Trophoblast cell (in vitro differentiated cells and primary cell): Measurements from ENCODE around the gene NVL.
A peak's percentile ranks its signal among the peaks of the same experiment; 100 is the strongest.
"Not testable (repeated sequence)": the region's sequence is repeated elsewhere in the genome, so short reads cannot be mapped to it uniquely, and the experiment has no call there.

Source experiments
- DNase-seq, 2 donors: peaks; one replicate each; pipeline ENCODE4 v3.0.0-alpha.2; 2016
- H2AFZ ChIP-seq: 2 replicates; pipeline ENCODE4 v1.6.1; 2013; ENCODE audit warnings: low read length, moderate library complexity, mild to moderate bottlenecking; ENCODE audit not compliant: insufficient read depth, poor library complexity
- H2AK5ac ChIP-seq: 2 replicates; pipeline ENCODE4 v1.6.1; 2013; ENCODE audit warnings: mild to moderate bottlenecking, low read length
- H2BK120ac ChIP-seq: 2 replicates; pipeline ENCODE4 v1.6.1; 2013; ENCODE audit warnings: low read length, mild to moderate bottlenecking, moderate library complexity; ENCODE audit not compliant: insufficient read depth, poor library complexity
- H2BK12ac ChIP-seq: 2 replicates; pipeline ENCODE4 v1.6.1; 2013; ENCODE audit warnings: mild to moderate bottlenecking, low read length, moderate library complexity
- H2BK5ac ChIP-seq: 2 replicates; pipeline ENCODE4 v1.6.1; 2013; ENCODE audit warnings: low read length, low read depth, moderate library complexity, mild to moderate bottlenecking; ENCODE audit not compliant: poor library complexity
- H3K14ac ChIP-seq: 2 replicates; pipeline ENCODE4 v1.6.1; 2013; ENCODE audit warnings: mild to moderate bottlenecking, low read length
- H3K18ac ChIP-seq: 2 replicates; pipeline ENCODE4 v1.6.1; 2013; ENCODE audit warnings: mild to moderate bottlenecking, low read length
- H3K23ac ChIP-seq: 2 replicates; pipeline ENCODE4 v1.6.1; 2013; ENCODE audit warnings: low read length
- H3K27ac ChIP-seq: 2 replicates; pipeline ENCODE4 v1.5.1; 2013; ENCODE audit warnings: low read depth, mild to moderate bottlenecking, inconsistent platforms, low read length, moderate library complexity
- H3K27me3 ChIP-seq: 2 replicates; pipeline ENCODE4 v1.6.1; 2013; ENCODE audit warnings: inconsistent platforms, mild to moderate bottlenecking, low read length, moderate library complexity; ENCODE audit not compliant: insufficient read depth
- H3K36me3 ChIP-seq, 2 experiments: 1 replicate in 1 of 2; 2 replicates in 1 of 2; pipeline ENCODE4 v1.6.1; 2013; ENCODE audit warnings: low read length in 2 of 2, mild to moderate bottlenecking in 2 of 2, moderate library complexity in 1 of 2; ENCODE audit not compliant: insufficient read depth in 2 of 2, control insufficient read depth in 1 of 2
- H3K4ac ChIP-seq: 2 replicates; pipeline ENCODE4 v1.6.1; 2013; ENCODE audit warnings: low read depth, mild to moderate bottlenecking, low read length, moderate library complexity
- H3K4me1 ChIP-seq, 2 experiments: 1 replicate in 1 of 2; 2 replicates in 1 of 2; pipeline ENCODE4 v1.6.1; 2013; ENCODE audit warnings: low read length in 2 of 2, mild to moderate bottlenecking in 2 of 2, moderate library complexity in 1 of 2; ENCODE audit not compliant: insufficient read depth in 2 of 2, control insufficient read depth in 1 of 2
- H3K4me2 ChIP-seq: 2 replicates; pipeline ENCODE4 v1.6.1; 2013; ENCODE audit warnings: inconsistent platforms, mild to moderate bottlenecking, low read length, moderate library complexity
- H3K4me3 ChIP-seq: 2 replicates; pipeline ENCODE4 v1.5.1; 2013; ENCODE audit warnings: mild to moderate bottlenecking, low read depth, low read length, inconsistent platforms
- H3K79me1 ChIP-seq: one replicate; pipeline ENCODE4 v1.6.1; 2013; ENCODE audit warnings: low read length
- H3K79me2 ChIP-seq: 2 replicates; pipeline ENCODE4 v1.6.1; 2013; ENCODE audit warnings: low read length, mild to moderate bottlenecking; ENCODE audit not compliant: control insufficient read depth, insufficient read depth, poor library complexity
- H3K9ac ChIP-seq: 2 replicates; pipeline ENCODE4 v1.6.1; 2013; ENCODE audit warnings: mild to moderate bottlenecking, low read length
- H3K9me3 ChIP-seq: 2 replicates; pipeline ENCODE4 v1.6.1; 2013; ENCODE audit warnings: low read depth, mild to moderate bottlenecking, control low read depth, inconsistent platforms, low read length; ENCODE audit not compliant: insufficient read depth
- H4K12ac ChIP-seq: 2 replicates; pipeline ENCODE4 v1.6.1; 2013; ENCODE audit warnings: low read depth, mild to moderate bottlenecking, low read length, moderate library complexity
- H4K8ac ChIP-seq: 2 replicates; pipeline ENCODE4 v1.6.1; 2013; ENCODE audit warnings: low read depth, mild to moderate bottlenecking, low read length, moderate library complexity
- H4K91ac ChIP-seq: one replicate; pipeline ENCODE4 v1.6.1; 2013; ENCODE audit warnings: low read depth, mild to moderate bottlenecking, low read length, moderate library complexity
- WGBS: extraction: QIAGEN DNeasy Blood & Tissue Kit; methylation state at CpG from one replicate; pipeline ENCODE4 v1.1.7; 2013; ENCODE audit warnings: missing lambda C conversion rate; ENCODE audit not compliant: insufficient read length, insufficient coverage; ENCODE audit errors: extremely low coverage; 5-methylcytosine and 5-hydroxymethylcytosine counted together

Gene NVL

DNA sequence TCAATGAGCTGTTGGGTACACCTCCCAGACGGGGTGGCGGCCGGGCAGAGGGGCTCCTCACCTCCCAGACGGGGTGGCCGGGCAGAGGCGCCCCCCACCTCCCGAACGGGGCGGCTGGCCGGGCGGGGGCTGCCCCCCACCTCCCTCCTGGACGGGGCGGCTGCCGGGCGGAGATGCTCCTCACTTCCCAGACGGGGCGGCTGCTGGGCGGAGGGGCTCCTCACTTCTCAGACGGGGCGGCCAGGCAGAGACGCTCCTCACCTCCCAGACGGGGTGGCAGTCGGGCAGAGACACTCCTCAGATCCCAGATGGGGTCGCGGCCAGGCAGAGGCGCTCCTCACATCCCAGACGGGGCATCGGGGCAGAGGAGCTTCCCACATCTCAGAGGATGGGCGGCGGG, 19.7 kb upstream of the NVL start:
- H2AFZ ChIP-seq, H2BK12ac ChIP-seq, H2BK120ac ChIP-seq, H4K91ac ChIP-seq, H3K27me3 ChIP-seq, H3K4me2 ChIP-seq, H3K14ac ChIP-seq, H3K79me2 ChIP-seq, H3K4ac ChIP-seq, H3K27ac ChIP-seq, H3K23ac ChIP-seq, H3K36me3 ChIP-seq, H3K4me3 ChIP-seq, H3K79me1 ChIP-seq, H2BK5ac ChIP-seq, H4K12ac ChIP-seq, H2AK5ac ChIP-seq, H4K8ac ChIP-seq, H3K9me3 ChIP-seq, H3K4me1 ChIP-seq, DNase-seq, H3K9ac ChIP-seq, H3K18ac ChIP-seq: not testable (repeated sequence)
- no CpG with 5 or more reads among the region's 30 CpGs for WGBS

DNA sequence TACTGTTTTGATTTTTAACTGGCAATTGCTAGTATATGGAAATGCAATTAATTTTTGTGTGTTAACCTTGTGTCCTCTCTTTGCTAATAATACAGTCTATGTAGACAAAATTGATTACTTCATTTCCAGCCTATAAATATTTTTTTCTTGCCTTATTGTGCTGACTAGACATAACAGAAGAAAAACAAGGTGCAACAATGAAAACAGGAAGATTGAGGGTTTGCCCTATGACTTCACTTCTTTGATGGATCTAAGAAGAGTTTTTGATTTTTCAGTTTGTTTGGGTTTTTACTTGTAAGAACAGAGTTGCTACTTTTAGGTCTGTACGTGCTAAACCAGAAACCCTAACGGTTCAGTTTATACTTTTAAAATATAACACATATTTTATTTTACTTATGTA, 18.2 kb upstream of the NVL start:
- H3K14ac ChIP-seq: no peak overlapping the region
- no peaks in the 10 kb centered on the region for H3K79me1 ChIP-seq
- H3K4me2 ChIP-seq: no peak overlapping the region
- no peaks in the 10 kb centered on the region for H3K27me3 ChIP-seq
- H3K4me3 ChIP-seq: no peak overlapping the region
- H3K9ac ChIP-seq: no peak overlapping the region
- no peak for DNase-seq
- H3K4ac ChIP-seq: no peak overlapping the region
- no peak overlapping the region for H4K12ac ChIP-seq
- H2BK12ac ChIP-seq: no peak overlapping the region
- no peak overlapping the region for H3K18ac ChIP-seq
- no peak overlapping the region for H3K27ac ChIP-seq
- H3K9me3 ChIP-seq: peaks cover 11% of the 10 kb centered on the region
- no peak overlapping the region for H2BK120ac ChIP-seq
- no peak overlapping the region for H4K8ac ChIP-seq
- H2AFZ ChIP-seq: no peak overlapping the region
- H2AK5ac ChIP-seq: no peak overlapping the region
- no peaks in the 10 kb centered on the region for H3K79me2 ChIP-seq
- no peak overlapping the region for H4K91ac ChIP-seq
- no CpG with 5 or more reads among the region's 2 CpGs for WGBS
- no peak overlapping the region for H3K23ac ChIP-seq
- H2BK5ac ChIP-seq: no peak overlapping the region
- H3K36me3 ChIP-seq: no peaks in the 10 kb centered on the region
- H3K4me1 ChIP-seq: no peaks in the 10 kb centered on the region

DNA sequence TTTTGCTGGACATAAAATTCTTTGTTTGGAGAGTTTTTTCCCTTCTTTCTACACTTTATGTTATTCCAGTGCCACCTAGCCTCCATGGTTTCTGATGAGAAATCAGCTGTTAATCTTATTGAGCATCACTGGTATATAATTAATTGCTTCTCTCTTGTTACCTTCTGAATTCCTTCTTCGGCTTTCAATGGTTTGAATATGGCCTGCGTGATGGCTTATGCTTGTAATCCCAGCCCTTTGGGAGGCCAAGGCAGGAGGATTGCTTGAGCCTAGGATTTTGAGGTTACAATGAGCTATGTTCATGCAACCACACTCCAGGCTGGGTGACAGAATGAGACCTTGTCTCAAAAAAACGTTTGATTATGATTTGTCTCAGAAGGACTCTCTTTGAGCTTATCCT, 13.7 kb upstream of the NVL start:
- peaks cover 3 to 5% of the 10 kb centered on the region in 2 experiments for H3K4me1 ChIP-seq
- H3K9ac ChIP-seq: no peak overlapping the region
- no peak overlapping the region for H2AK5ac ChIP-seq
- no peak overlapping the region for H2BK5ac ChIP-seq
- H3K14ac ChIP-seq: no peak overlapping the region
- no peak overlapping the region for H3K4ac ChIP-seq
- peaks cover 6% of the 10 kb centered on the region for H3K9me3 ChIP-seq
- no peak overlapping the region for H4K91ac ChIP-seq
- no peak overlapping the region for H3K27ac ChIP-seq
- no peak overlapping the region for H2AFZ ChIP-seq
- H3K18ac ChIP-seq: no peak overlapping the region
- no CpG with 5 or more reads among the region's 3 CpGs for WGBS
- H4K12ac ChIP-seq: no peak overlapping the region
- DNase-seq: no peak
- no peak overlapping the region for H2BK120ac ChIP-seq
- H3K23ac ChIP-seq: no peak overlapping the region
- H3K79me1 ChIP-seq: peaks cover 3% of the 10 kb centered on the region
- no peak overlapping the region for H3K4me2 ChIP-seq
- H3K36me3 ChIP-seq: no peaks in the 10 kb centered on the region
- no peaks in the 10 kb centered on the region for H3K27me3 ChIP-seq
- no peaks in the 10 kb centered on the region for H3K79me2 ChIP-seq
- H3K4me3 ChIP-seq: no peak overlapping the region
- no peak overlapping the region for H2BK12ac ChIP-seq
- no peak overlapping the region for H4K8ac ChIP-seq

DNA sequence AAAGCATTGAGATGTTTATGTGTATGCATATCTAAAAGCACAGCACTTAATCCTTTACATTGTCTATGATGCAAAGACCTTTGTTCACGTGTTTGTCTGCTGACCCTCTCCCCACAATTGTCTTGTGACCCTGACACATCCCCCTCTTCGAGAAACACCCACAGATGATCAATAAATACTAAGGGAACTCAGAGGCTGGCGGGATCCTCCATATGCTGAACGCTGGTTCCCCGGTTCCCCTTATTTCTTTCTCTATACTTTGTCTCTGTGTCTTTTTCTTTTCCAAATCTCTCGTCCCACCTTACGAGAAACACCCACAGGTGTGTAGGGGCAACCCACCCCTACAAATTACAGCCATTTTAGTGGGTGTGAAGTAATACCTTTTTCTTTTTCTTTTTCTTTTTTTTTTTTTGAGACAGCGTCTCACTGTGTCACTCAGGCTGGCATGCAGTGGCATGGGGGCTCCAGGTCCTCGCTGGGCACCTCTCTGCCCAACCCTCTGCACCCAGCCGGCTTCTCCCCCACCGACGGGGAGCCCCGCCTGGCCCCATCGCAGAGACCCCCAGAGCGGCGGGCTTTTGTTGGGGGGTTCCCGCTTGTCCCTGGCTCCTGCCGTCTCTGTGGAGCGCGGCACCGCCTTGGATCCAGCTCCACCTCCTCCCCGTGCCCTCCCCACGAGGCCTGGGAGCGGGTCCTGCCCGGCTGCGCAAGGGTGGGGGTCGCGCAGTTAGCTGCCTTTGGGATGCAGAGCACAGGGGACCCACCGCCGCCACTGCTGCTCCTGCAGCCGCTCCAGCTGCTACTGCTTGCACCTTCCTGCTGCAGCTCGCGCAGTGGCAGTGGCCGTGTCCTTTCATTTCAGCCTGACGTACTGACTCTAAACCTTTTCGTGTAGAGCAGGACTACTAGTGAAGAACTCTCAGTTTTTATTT, 10.7 kb upstream of the NVL start:
- not testable (repeated sequence) for DNase-seq, H3K4me1 ChIP-seq, H3K9ac ChIP-seq, H4K91ac ChIP-seq, H2AK5ac ChIP-seq, H3K4ac ChIP-seq, H3K27ac ChIP-seq, H3K27me3 ChIP-seq, H3K79me1 ChIP-seq, H3K36me3 ChIP-seq, H3K79me2 ChIP-seq, H3K23ac ChIP-seq, H3K9me3 ChIP-seq, H2BK5ac ChIP-seq
- Histone ChIP-seq H4K12ac (peak overlapping the region; percentile 68), H2AFZ (peak overlapping the region; percentile 83), H3K14ac (peak overlapping the region; percentile 53), H3K18ac (peak overlapping the region; percentile 17), H3K4me2 (peak overlapping the region; percentile 96), H2BK120ac (peak overlapping the region; percentile 30), H2BK12ac (peak overlapping the region; percentile 13), H3K4me3 (peak overlapping the region; percentile 46), H4K8ac (peak overlapping the region; percentile 42)
- no CpG with 5 or more reads among the region's 36 CpGs for WGBS
